Epithelial cell of proximal tubule (primary cell): Measurements from ENCODE around the gene SEC16A. TPM values are rescaled to one million over a fixed set of nuclear protein-coding genes. Genes with fewer than 3 reads are reported as not detected.

Source experiments
- DNase-seq: peaks from one replicate; pipeline ENCODE4 v3.0.0-alpha.2; 2011; ENCODE audit warnings: low read depth
- H3K4me3 ChIP-seq: 2 replicates; pipeline ENCODE4 v1.5.1; 2011; ENCODE audit warnings: low read depth, mild to moderate bottlenecking, low read length
- CTCF ChIP-seq: conservative IDR thresholded peaks from 2 replicates; pipeline ENCODE4 v1.5.1; 2012; ENCODE audit warnings: low read depth, mild to moderate bottlenecking, low read length
- total RNA-seq: library from RNA; depleted of rRNA; stranded (reverse); fragments of >200 nt; gene quantifications from 2 replicates; pipeline ENCODE4 v1.2.3, GENCODE V29; 2015

SEC16A gene
- total RNA-seq, 1 donor from 2014 or later = 41.7 TPM

- no peak for TF ChIP-seq CTCF
- no peak overlapping the region for H3K4me3 ChIP-seq
- no peak for DNase-seq
These were observed 7.6 kb downstream of the SEC16A start for GRCh38 chr9:136474974-136475865.

- no peak overlapping the region for H3K4me3 ChIP-seq
- DNase-seq = no peak
- TF ChIP-seq CTCF = no peak
These were observed 8.7 kb downstream of the SEC16A start for GRCh38 chr9:136474021-136474640.

- DNase-seq = no peak
- no peak overlapping the region for H3K4me3 ChIP-seq
- no peak for TF ChIP-seq CTCF
These were observed 9.5 kb downstream of the SEC16A start for GRCh38 chr9:136473354-136473721.

GRCh38 chr9:136472640-136473353, 10.0 kb downstream of the SEC16A start:
- H3K4me3 ChIP-seq = no peak overlapping the region
- no peak for TF ChIP-seq CTCF
- DNase-seq = no peak

- TF ChIP-seq CTCF = no peak
- DNase-seq = no peak
- no peak overlapping the region for H3K4me3 ChIP-seq
These were observed 10.9 kb downstream of the SEC16A start for GRCh38 chr9:136471802-136472487.

- no peak for TF ChIP-seq CTCF
- no peak overlapping the region for H3K4me3 ChIP-seq
- DNase-seq = no peak
These were observed 11.9 kb downstream of the SEC16A start for GRCh38 chr9:136470792-136471469.
